Measurements from ENCODE around the gene GALNTL6. TPM values are rescaled to one million over a fixed set of nuclear protein-coding genes. Genes with fewer than 3 reads are reported as not detected.

The GALNTL6 gene
- total RNA-seq, 1 experiment from 2014 or later, result not detected

DNA sequence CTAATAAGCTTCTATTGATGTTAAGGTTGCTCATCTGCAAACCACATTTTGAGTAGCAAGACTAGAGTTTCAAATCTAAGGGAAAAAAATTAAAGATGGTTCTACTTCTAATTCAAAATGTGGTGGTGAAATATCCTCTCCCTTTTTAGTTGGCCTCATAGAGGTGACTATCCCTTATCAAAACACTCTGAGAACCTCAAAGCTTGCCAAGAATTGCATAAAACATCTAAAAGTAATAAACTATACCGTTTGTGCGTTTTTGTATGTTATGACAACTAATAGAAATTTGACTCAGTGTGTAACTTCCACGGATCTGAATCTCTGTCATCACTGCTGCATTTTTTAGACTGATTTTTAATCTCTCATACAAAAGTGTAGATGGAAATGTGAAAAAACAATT is 682.6 kb downstream of the GALNTL6 start:
- ChIA-PET POLR2A (interaction anchor here (0.7 kb wide), 1 partner anchor 314 kb away, joined by 3 read pairs; no protein-coding TSS in a partner anchor), RAD21 (ENCODE audit: low non-redundant PET in 1 of 2, low total read pairs in 2 of 2, uncharacterized antibody in 2 of 2, unreplicated experiment in 2 of 2) (no interaction called here), CTCF (no interaction called here)
- H3K4me2 ChIP-seq (ENCODE audit: low read length), result no peak overlapping the region
- H3K36me3 ChIP-seq (ENCODE audit: control insufficient read depth in 1 of 2, insufficient read depth in 2 of 2, low read length in 2 of 2), result no peaks in the 10 kb centered on the region
- H3K27me3 ChIP-seq (ENCODE audit: insufficient read depth, low read length), result no peaks in the 10 kb centered on the region
- no peak overlapping the region for H3K4me3 ChIP-seq (replicated peaks in 1 of 2; ENCODE audit: low read depth in 1 of 2, low read length in 2 of 2)
- H3K27ac ChIP-seq (ENCODE audit: low read depth, low read length), result no peak overlapping the region
- no peaks in the 10 kb centered on the region for H3K4me1 ChIP-seq (ENCODE audit: control insufficient read depth in 1 of 2, insufficient read depth in 2 of 2, low read length in 2 of 2)
- no peak overlapping the region for H2AFZ ChIP-seq (ENCODE audit: low read depth, low read length, poor library complexity, severe bottlenecking)
- no peaks in the 10 kb centered on the region for H4K20me1 ChIP-seq (ENCODE audit: insufficient read depth)
- no TSS peak for BruUV-seq (replicated peaks)
- no peak for ATAC-seq
- TF ChIP-seq POLR2A (IDR thresholded peaks at IDR 0.05; ENCODE audit: borderline replicate concordance, extremely low read depth, insufficient read depth, insufficient read length), result no peak
- H3K9me3 ChIP-seq (ENCODE audit: control insufficient read depth in 1 of 2, insufficient read depth in 1 of 2, low read depth in 1 of 2, low read length in 2 of 2), result no peaks in the 10 kb centered on the region
- no peak overlapping the region for H3K9ac ChIP-seq (ENCODE audit: low read length)
- DNase-seq (ENCODE audit: low read depth, low spot score), result no peak
- intact Hi-C loops (cut with micrococcal nuclease), result no loop called here
- H3K9me2 ChIP-seq (ENCODE audit: insufficient read depth), result no peaks in the 10 kb centered on the region
- H3K79me2 ChIP-seq (ENCODE audit: insufficient read depth, low read length), result no peaks in the 10 kb centered on the region

DNA sequence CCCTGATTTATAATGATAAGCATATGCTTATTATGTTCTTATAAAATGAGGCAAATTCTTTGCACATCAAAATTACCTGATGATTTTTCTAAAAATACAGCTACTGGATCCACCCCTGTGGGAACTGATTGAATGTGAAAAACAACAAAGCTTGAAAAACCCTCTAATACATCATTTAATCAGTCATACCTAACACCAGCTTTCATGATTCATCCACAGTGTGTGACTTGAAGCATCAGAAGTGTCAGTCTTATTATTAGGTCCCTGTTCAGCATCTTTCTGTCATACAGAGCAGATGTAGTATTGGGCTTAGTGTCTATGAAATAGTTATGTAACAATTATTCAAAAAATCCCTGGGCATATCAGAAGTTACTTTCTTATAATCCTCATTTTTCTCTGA is 684.1 kb downstream of the GALNTL6 start:
- Histone ChIP-seq H3K9me3 (ENCODE audit: control insufficient read depth in 1 of 2, insufficient read depth in 1 of 2, low read depth in 1 of 2, low read length in 2 of 2) (no peaks in the 10 kb centered on the region), H2AFZ (ENCODE audit: low read depth, low read length, poor library complexity, severe bottlenecking) (no peak overlapping the region), H3K36me3 (ENCODE audit: control insufficient read depth in 1 of 2, insufficient read depth in 2 of 2, low read length in 2 of 2) (no peaks in the 10 kb centered on the region), H4K20me1 (ENCODE audit: insufficient read depth) (no peaks in the 10 kb centered on the region), H3K4me2 (ENCODE audit: low read length) (no peak overlapping the region), H3K9me2 (ENCODE audit: insufficient read depth) (no peaks in the 10 kb centered on the region), H3K4me3 (replicated peaks in 1 of 2; ENCODE audit: low read depth in 1 of 2, low read length in 2 of 2) (no peak overlapping the region), H3K79me2 (ENCODE audit: insufficient read depth, low read length) (no peaks in the 10 kb centered on the region), H3K9ac (ENCODE audit: low read length) (no peak overlapping the region), H3K27me3 (ENCODE audit: insufficient read depth, low read length) (no peaks in the 10 kb centered on the region), H3K4me1 (ENCODE audit: control insufficient read depth in 1 of 2, insufficient read depth in 2 of 2, low read length in 2 of 2) (no peaks in the 10 kb centered on the region), H3K27ac (ENCODE audit: low read depth, low read length) (no peak overlapping the region)
- TF ChIP-seq EZH2 (IDR thresholded peaks at IDR 0.05), result no peak
- TF ChIP-seq SRF (IDR thresholded peaks at IDR 0.05; ENCODE audit: low read depth), result no peak
- TF ChIP-seq ELF1 (IDR thresholded peaks at IDR 0.05; ENCODE audit: borderline replicate concordance, low read depth), result no peak
- BruUV-seq (replicated peaks), result no TSS peak
- ATAC-seq (no peak), DNase-seq (ENCODE audit: low read depth, low spot score) (no peak)
- RAD21 ChIA-PET (ENCODE audit: low non-redundant PET in 1 of 2, low total read pairs in 2 of 2, uncharacterized antibody in 2 of 2, unreplicated experiment in 2 of 2), result no interaction called here
- CTCF ChIA-PET, result no interaction called here
- POLR2A ChIA-PET, result no interaction called here
- intact Hi-C loops (cut with micrococcal nuclease), result no loop called here

DNA sequence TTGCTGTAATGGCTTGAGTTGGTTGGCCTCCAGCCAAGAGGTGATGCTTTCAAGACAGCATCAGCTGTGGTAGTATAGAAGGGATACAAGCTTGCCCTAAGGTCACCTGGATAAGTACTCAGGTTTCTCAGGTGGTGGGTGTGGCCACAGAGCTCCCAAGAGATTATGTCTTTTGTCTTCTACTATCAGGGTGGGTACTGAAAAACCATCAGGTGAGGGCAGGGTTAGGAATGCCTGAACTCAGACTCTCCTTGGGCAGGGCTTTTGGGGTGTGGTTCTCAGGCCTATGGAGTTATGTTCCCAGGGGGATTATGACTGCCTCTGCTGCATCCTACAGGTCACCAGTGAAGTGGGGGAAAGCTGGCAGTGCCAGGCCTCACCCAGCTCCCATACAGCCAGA is 700.8 kb downstream of the GALNTL6 start:
- H4K20me1 ChIP-seq (ENCODE audit: insufficient read depth), result no peaks in the 10 kb centered on the region
- no peak for DNase-seq (ENCODE audit: low read depth, low spot score)
- ChIA-PET RAD21 (ENCODE audit: low non-redundant PET in 1 of 2, low total read pairs in 2 of 2, uncharacterized antibody in 2 of 2, unreplicated experiment in 2 of 2) (no interaction called here), CTCF (no interaction called here), POLR2A (no interaction called here)
- no peak overlapping the region for H3K27ac ChIP-seq (ENCODE audit: low read depth, low read length)
- no peaks in the 10 kb centered on the region for H3K4me1 ChIP-seq (ENCODE audit: control insufficient read depth in 1 of 2, insufficient read depth in 2 of 2, low read length in 2 of 2)
- no peaks in the 10 kb centered on the region for H3K9me3 ChIP-seq (ENCODE audit: control insufficient read depth in 1 of 2, insufficient read depth in 1 of 2, low read depth in 1 of 2, low read length in 2 of 2)
- intact Hi-C loops (cut with micrococcal nuclease), result no loop called here
- no peak for ATAC-seq
- no peaks in the 10 kb centered on the region for H3K79me2 ChIP-seq (ENCODE audit: insufficient read depth, low read length)
- H2AFZ ChIP-seq (ENCODE audit: low read depth, low read length, poor library complexity, severe bottlenecking), result no peak overlapping the region
- H3K9me2 ChIP-seq (ENCODE audit: insufficient read depth), result no peaks in the 10 kb centered on the region; the same call in 1 of the 2 replicates
- H3K36me3 ChIP-seq (ENCODE audit: control insufficient read depth in 1 of 2, insufficient read depth in 2 of 2, low read length in 2 of 2), result no peaks in the 10 kb centered on the region
- no peak overlapping the region for H3K9ac ChIP-seq (ENCODE audit: low read length)
- H3K4me3 ChIP-seq (replicated peaks in 1 of 2; ENCODE audit: low read depth in 1 of 2, low read length in 2 of 2), result no peak overlapping the region
- H3K27me3 ChIP-seq (ENCODE audit: insufficient read depth, low read length), result no peaks in the 10 kb centered on the region
- BruUV-seq (replicated peaks), result no TSS peak
- no peak overlapping the region for H3K4me2 ChIP-seq (ENCODE audit: low read length)
- TF ChIP-seq CEBPB (IDR thresholded peaks at IDR 0.05; ENCODE audit: low read depth) (no peak), CBX3 (IDR thresholded peaks at IDR 0.05; ENCODE audit: low read depth) (no peak), ZNF274 (IDR thresholded peaks at IDR 0.05; ENCODE audit: low read depth, low read length) (no peak), EGR1 (IDR thresholded peaks at IDR 0.05; ENCODE audit: low read depth) (no peak), SRF (IDR thresholded peaks at IDR 0.05; ENCODE audit: low read depth) (no peak), ZFX (IDR thresholded peaks at IDR 0.05) (no peak), ELF1 (IDR thresholded peaks at IDR 0.05; ENCODE audit: borderline replicate concordance, low read depth) (no peak), YY1 (IDR thresholded peaks at IDR 0.05; ENCODE audit: extremely low read depth, insufficient replicate concordance, low read depth, low read length) (no peak), SIN3A (IDR thresholded peaks at IDR 0.05; ENCODE audit: low read depth) (no peak), EZH2phosphoT487 (IDR thresholded peaks at IDR 0.05; ENCODE audit: borderline replicate concordance) (no peak)
- TF ChIP-seq, protein P1, sequence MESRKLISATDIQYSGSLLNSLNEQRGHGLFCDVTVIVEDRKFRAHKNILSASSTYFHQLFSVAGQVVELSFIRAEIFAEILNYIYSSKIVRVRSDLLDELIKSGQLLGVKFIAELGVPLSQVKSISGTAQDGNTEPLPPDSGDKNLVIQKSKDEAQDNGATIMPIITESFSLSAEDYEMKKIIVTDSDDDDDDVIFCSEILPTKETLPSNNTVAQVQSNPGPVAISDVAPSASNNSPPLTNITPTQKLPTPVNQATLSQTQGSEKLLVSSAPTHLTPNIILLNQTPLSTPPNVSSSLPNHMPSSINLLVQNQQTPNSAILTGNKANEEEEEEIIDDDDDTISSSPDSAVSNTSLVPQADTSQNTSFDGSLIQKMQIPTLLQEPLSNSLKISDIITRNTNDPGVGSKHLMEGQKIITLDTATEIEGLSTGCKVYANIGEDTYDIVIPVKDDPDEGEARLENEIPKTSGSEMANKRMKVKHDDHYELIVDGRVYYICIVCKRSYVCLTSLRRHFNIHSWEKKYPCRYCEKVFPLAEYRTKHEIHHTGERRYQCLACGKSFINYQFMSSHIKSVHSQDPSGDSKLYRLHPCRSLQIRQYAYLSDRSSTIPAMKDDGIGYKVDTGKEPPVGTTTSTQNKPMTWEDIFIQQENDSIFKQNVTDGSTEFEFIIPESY (IDR thresholded peaks at IDR 0.05; ENCODE audit: extremely low read depth, insufficient replicate concordance, low read length), result no peak
- TF ChIP-seq, protein P2, sequence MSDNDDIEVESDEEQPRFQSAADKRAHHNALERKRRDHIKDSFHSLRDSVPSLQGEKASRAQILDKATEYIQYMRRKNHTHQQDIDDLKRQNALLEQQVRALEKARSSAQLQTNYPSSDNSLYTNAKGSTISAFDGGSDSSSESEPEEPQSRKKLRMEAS (IDR thresholded peaks at IDR 0.05), result no peak
